Muscle of leg (tissue), 11 donors: ENCODE results near the gene KRT72. TPM values are rescaled to one million over a fixed set of nuclear protein-coding genes. Genes with fewer than 3 reads are reported as not detected.

Source experiments
- DNase-seq: peaks from one replicate; pipeline ENCODE4 v3.0.0; 2013
- H3K27ac ChIP-seq: one replicate; pipeline ENCODE4 v1.5.1; 2013; ENCODE audit warnings: mild to moderate bottlenecking, low read length, control low read depth
- H3K27me3 ChIP-seq: one replicate; pipeline ENCODE4 v1.6.1; 2013; ENCODE audit warnings: low read length; ENCODE audit not compliant: control insufficient read depth, insufficient read depth
- H3K36me3 ChIP-seq: one replicate; pipeline ENCODE4 v1.6.1; 2013; ENCODE audit warnings: low read length; ENCODE audit not compliant: control insufficient read depth, insufficient read depth
- H3K4me1 ChIP-seq: one replicate; pipeline ENCODE4 v1.6.1; 2013; ENCODE audit warnings: low read length; ENCODE audit not compliant: control insufficient read depth, insufficient read depth
- H3K4me3 ChIP-seq: one replicate; pipeline ENCODE4 v1.5.1; 2013; ENCODE audit warnings: low read length, control low read depth
- H3K9me3 ChIP-seq: replicated peaks from 2 replicates; pipeline ENCODE4 v1.6.1; 2013; ENCODE audit warnings: low read depth, low read length; ENCODE audit not compliant: control insufficient read depth
- WGBS: methylation state at CpG from one replicate; pipeline ENCODE4 v1.1.5; 2013; ENCODE audit warnings: missing lambda C conversion rate; ENCODE audit not compliant: insufficient coverage; 5-methylcytosine and 5-hydroxymethylcytosine counted together
- polyA plus RNA-seq, 8 donors: library from polyadenylated mRNA; unstranded; fragments of 120-200 nt; gene quantifications; one replicate each; pipeline versions ENCODE4 v1.2.1 to v1.2.3, GENCODE V29; 2013; ENCODE audit warnings: inconsistent platforms in 1 of 8, low replicate concordance in 1 of 8; ENCODE audit not compliant: insufficient read length in 8 of 8, insufficient read depth in 1 of 8
- total RNA-seq: library from RNA; stranded (reverse); fragments of 120-200 nt; gene quantifications from one replicate; pipeline ENCODE4 v1.2.4, GENCODE V29; 2013

Gene KRT72
- total and polyA plus RNA-seq, 9 donors = not detected

DNA sequence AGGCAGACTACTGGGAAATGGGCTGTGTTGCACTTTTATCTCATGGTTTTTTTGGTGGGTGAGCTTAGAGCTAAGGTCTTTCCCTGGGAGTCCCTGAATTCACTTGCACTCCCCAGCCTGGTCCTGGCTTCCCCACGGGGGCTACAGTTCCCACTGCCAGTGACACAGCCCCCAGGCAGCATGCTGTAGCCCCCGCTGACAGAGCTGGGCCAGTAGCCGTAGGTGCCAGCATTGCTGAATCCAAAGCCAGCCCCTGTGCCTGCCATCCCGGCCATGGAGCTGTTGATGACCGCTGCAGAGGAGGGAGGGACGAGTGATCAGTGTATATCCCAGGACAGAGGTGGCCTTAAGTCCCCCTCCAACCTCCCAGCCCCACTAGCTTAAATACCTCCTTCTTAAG is 6.9 kb upstream of the KRT72 start:
- no peaks in the 10 kb centered on the region for H3K4me1 ChIP-seq
- peaks cover 42% of the 10 kb centered on the region for H3K27me3 ChIP-seq
- H3K36me3 ChIP-seq = no peaks in the 10 kb centered on the region
- H3K9me3 ChIP-seq = no peaks in the 10 kb centered on the region
- 56% methylated on average over 5 of the region's 6 CpGs for WGBS
- no peak for DNase-seq
- no peak overlapping the region for H3K4me3 ChIP-seq
- H3K27ac ChIP-seq = no peak overlapping the region

DNA sequence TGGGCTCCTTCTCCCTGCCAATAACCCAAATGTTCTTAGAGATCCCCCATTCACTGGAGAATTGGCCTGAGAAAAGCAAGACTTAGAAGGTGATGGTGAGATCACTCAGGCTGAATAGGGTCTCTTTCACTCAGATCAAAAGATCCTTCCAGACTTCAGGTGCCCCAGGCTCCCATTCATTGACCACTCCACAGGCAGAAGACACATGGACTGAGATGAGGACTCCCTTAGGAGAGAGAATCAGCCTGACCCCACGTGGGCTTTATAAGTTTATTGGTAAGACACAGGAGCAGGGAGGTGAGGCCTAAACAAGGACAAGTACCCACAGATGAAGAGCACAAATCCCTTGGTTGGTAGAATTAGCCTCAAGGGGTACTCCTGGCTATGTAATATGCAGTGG is 6.1 kb upstream of the KRT72 start:
- Histone ChIP-seq H3K9me3 (no peaks in the 10 kb centered on the region), H3K4me3 (no peak overlapping the region), H3K4me1 (no peaks in the 10 kb centered on the region), H3K36me3 (no peaks in the 10 kb centered on the region), H3K27me3 (peaks cover 49% of the 10 kb centered on the region), H3K27ac (no peak overlapping the region)
- no CpG with 5 or more reads among the region's 1 CpG for WGBS
- no peak for DNase-seq

DNA sequence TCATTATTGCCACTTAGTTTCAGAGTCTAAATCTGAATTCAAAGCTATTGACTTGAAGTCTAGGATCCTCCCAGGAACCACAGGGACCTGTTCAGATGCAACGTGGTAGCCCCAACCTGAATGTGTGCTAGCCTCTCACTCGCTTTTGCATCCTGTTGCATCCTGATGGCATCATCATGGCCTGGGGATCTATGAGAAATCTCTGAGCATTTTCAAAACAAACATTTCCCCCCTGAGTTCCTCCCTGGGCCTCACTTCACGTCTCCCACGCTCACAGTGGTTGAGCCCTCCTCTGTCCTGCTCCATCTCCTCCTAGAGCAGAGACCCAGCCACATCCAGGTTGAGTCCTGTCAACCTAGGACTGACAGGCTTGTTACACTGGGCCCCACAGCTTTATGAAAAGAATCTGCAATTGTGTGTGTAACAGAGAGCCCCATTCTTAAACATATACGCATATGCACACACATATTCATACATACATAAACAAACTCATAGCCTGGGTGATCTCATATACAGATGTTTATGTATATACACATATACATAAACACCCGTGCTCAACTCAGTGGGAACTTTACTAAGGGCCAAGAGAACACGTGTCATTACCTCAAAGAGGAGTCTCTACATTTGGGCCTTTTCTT is 5.4 kb upstream of the KRT72 start:
- Histone ChIP-seq H3K9me3 (no peaks in the 10 kb centered on the region), H3K27ac (no peak overlapping the region), H3K4me1 (no peaks in the 10 kb centered on the region), H3K36me3 (no peaks in the 10 kb centered on the region), H3K4me3 (no peak overlapping the region), H3K27me3 (peaks cover 55% of the 10 kb centered on the region)
- WGBS = 66% methylated on average over 4 of the region's 7 CpGs
- DNase-seq = no peak

DNA sequence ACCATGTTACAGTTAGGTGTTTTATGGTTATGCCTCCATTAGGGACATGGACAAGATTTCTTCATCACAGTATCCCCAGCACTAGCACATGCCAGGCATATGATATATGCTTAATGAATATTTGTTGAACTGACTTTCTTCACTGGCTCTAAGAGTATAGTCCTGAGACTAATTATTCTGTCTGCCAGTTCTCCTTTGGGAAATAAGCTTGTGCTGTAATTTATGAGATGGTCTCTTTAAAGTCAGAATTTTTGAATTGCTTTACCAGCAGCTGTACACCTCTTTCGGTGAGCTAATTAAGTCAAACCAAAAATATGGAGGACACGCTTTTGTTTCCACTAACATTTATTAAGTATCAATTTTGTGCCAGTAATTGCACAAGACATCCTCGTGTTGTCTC is 4.8 kb upstream of the KRT72 start:
- H3K27ac ChIP-seq = no peak overlapping the region
- H3K27me3 ChIP-seq = peaks cover 57% of the 10 kb centered on the region
- H3K9me3 ChIP-seq = no peaks in the 10 kb centered on the region
- WGBS = 34% methylated on average over 2 of the region's 3 CpGs
- H3K4me3 ChIP-seq = no peak overlapping the region
- H3K4me1 ChIP-seq = no peaks in the 10 kb centered on the region
- DNase-seq = no peak
- no peaks in the 10 kb centered on the region for H3K36me3 ChIP-seq

DNA sequence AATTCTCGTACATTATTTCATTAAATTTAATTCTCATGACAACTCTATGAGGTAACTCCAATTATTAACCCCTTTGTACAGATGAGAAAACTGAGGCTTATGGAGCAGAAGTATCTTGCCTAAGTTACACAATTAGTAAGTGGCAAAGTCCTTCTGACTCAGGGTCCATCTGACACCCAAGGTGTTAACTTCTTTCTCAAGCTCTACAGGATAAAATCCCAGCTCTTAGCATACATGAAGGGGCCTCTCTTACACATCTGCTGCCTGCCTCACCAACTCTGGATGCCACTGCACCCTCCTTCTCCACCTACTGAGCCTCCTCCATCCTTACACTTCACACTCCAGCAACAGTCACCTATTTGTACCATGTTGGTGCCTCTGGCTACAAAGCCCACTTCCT is 4.3 kb upstream of the KRT72 start:
- peaks cover 57% of the 10 kb centered on the region for H3K27me3 ChIP-seq
- H3K4me1 ChIP-seq = no peaks in the 10 kb centered on the region
- H3K36me3 ChIP-seq = no peaks in the 10 kb centered on the region
- H3K27ac ChIP-seq = no peak overlapping the region
- no CpG with 5 or more reads among the region's 1 CpG for WGBS
- H3K9me3 ChIP-seq = no peaks in the 10 kb centered on the region
- H3K4me3 ChIP-seq = no peak overlapping the region
- no peak for DNase-seq

DNA sequence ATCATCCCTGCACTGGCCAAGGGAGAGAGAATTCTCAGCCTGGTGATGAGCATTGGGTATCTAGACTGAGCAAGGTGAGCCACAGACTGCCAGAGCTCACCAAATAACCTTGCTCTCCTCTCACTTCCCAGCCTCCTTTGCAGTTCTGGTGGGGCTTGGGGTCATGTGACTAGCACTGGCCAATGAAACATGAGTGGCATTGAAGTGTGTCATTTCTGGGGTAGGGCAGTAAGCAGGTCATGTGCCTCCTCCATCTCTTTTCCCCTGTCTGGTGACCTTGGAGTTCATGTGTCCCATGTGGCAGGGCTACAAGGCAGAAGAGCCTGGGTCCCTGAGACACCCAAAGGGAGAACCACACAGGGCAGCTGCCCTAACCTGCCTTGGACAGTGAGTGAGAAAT is 3.6 kb upstream of the KRT72 start:
- no peak for DNase-seq

DNA sequence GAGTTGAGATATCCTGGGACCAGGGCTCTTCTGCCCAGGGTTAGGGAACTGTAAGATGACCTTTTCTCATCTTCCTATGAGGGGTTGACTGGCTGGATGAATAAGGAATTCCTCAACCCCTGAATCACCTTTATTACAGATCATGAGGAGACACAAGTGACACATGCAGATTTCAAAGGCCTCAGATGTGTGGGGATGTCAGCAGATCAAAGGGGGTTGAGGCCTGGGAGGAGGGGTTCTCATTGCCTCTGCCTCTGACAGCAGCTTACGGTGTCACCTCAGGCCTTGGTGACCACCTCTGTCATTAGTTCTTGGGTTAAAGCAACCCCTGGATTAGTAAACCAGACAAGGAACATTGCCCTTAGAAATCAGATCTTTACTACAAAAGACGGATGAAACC is 2.1 kb upstream of the KRT72 start:
- no peak for DNase-seq
- no peaks in the 10 kb centered on the region for H3K4me1 ChIP-seq
- no peak overlapping the region for H3K4me3 ChIP-seq
- H3K27me3 ChIP-seq = peaks cover 62% of the 10 kb centered on the region
- WGBS = no CpG with 5 or more reads among the region's 2 CpGs
- H3K36me3 ChIP-seq = no peaks in the 10 kb centered on the region
- no peak overlapping the region for H3K27ac ChIP-seq
- no peaks in the 10 kb centered on the region for H3K9me3 ChIP-seq

More for the DNA sequence above, 3.6 kb upstream of the KRT72 start:
- Histone ChIP-seq H3K4me1 (no peaks in the 10 kb centered on the region), H3K27ac (no peak overlapping the region), H3K36me3 (no peaks in the 10 kb centered on the region), H3K4me3 (no peak overlapping the region), H3K9me3 (no peaks in the 10 kb centered on the region), H3K27me3 (peaks cover 59% of the 10 kb centered on the region)

DNA sequence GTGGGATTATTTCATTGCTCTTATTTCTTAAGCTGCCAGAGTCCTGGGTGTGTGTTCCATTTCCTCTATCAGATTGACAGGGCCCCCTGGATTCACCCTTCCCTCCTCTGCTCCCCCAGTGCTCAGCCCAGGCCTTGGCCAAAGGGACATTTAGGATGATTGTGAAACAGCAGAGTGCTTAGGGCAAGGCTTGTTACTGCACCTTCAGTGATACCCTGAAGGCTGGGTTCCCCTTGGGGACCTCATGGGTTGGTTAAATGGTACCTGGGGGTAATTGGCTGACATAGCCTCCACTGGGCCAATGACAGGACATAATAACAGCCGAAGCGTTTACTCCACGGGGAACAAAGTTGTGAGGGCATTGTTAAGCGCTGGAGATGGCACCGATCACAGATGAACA is 1.3 kb upstream of the KRT72 start:
- Histone ChIP-seq H3K36me3 (no peaks in the 10 kb centered on the region), H3K27me3 (peaks cover 59% of the 10 kb centered on the region), H3K4me3 (no peak overlapping the region), H3K9me3 (no peaks in the 10 kb centered on the region), H3K27ac (no peak overlapping the region), H3K4me1 (no peaks in the 10 kb centered on the region)
- WGBS = 60% methylated on average over 5 of the region's 5 CpGs
- no peak for DNase-seq

DNA sequence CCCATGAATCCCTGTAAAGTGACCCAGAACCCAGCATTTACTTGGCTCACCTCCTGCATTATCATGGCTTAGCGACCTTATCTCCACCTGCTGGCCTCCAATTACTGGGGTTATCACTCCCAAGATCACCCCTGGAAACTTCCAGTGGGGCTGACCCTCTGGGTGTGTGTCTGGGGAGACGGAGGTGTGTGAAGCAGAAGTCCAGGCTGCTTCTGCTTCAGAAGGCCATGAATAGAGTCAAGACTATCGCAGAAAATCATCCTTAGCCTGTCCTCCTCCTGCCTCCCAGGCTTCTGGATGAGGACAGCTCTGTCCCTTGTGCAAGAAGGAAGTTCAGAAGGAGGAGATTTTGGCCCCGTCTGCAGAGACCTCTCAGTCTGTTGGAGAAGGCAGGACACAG is 408 bp upstream of the KRT72 start:
- DNase-seq = no peak
- Histone ChIP-seq H3K27me3 (peaks cover 62% of the 10 kb centered on the region), H3K9me3 (no peaks in the 10 kb centered on the region), H3K4me1 (no peaks in the 10 kb centered on the region), H3K27ac (no peak overlapping the region), H3K36me3 (no peaks in the 10 kb centered on the region), H3K4me3 (no peak overlapping the region)
- 70% methylated on average over 2 of the region's 4 CpGs for WGBS

DNA sequence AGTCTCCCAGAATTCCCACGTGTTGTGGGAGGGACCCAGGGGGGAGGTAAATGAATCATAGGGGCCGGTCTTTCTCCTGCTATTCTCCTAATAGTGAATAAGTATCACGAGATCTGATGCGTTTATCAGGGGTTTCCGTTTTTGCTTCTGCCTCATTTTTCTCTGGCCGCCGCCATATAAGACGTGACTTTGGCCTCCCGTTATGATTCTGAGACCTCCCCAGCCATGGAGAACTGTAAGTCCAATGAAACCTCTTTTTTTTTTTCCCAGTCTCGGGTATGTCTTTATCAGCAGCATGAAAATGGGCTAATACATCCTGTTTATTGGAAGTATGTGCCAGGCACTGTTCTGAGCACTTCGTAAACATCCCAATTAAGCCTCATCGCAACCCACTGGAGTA is 788 bp downstream of the KRT72 start:
- DNase-seq = no peak
- Histone ChIP-seq H3K4me3 (no peak overlapping the region), H3K36me3 (no peaks in the 10 kb centered on the region), H3K27me3 (peaks cover 64% of the 10 kb centered on the region), H3K9me3 (no peaks in the 10 kb centered on the region), H3K27ac (no peak overlapping the region), H3K4me1 (no peaks in the 10 kb centered on the region)
- 97% methylated on average over 6 of the region's 12 CpGs for WGBS

DNA sequence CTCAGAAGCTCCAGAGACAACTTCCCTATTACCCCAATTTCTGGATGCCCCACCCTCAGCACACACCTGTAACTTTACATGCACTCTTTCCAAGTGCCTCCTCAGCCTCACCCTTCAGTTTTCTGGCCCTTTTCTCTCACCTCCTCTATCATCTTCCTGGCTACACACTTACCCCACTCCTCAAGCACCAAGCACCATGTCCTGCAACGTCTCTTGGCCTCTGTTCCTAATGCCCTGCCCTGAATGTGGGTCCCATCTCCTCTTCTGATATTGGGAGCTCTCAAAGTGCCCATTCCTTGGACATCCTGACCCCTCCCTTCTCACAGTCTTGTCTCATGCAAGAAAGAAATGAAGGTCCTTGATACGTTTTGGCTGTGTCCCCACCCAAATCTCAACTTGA is 1.2 kb downstream of the KRT72 start:
- 80% methylated on average over 1 of the region's 2 CpGs for WGBS

More for the DNA sequence above, 1.2 kb downstream of the KRT72 start:
- H3K36me3 ChIP-seq = no peaks in the 10 kb centered on the region
- H3K27me3 ChIP-seq = peaks cover 64% of the 10 kb centered on the region
- no peaks in the 10 kb centered on the region for H3K9me3 ChIP-seq
- H3K27ac ChIP-seq = no peak overlapping the region
- H3K4me3 ChIP-seq = no peak overlapping the region
- no peak for DNase-seq
- H3K4me1 ChIP-seq = no peaks in the 10 kb centered on the region
